Kidney (tissue), 14 donors: ENCODE measurements around the gene SGCG. TPM values are rescaled to one million over a fixed set of nuclear protein-coding genes. Genes with fewer than 3 reads are reported as not detected.
A peak's percentile ranks its signal among the peaks of the same experiment; 100 is the strongest.

ENCODE experiments used
- DNase-seq, 5 donors: peaks; one replicate each; pipeline ENCODE4 v3.0.0-alpha.2; 2013 to 2020
- FAIRE-seq: peaks from 2 replicates; lab custom pipeline; 2012; peaks lifted over from hg19 to GRCh38; lab: Jason Lieb, UNC
- H3K27ac ChIP-seq, 2 donors: one replicate each; pipeline ENCODE4 v1.7.0; 2013; ENCODE audit warnings: low read depth in 2 of 2, low read length in 2 of 2, inconsistent platforms in 1 of 2
- H3K27me3 ChIP-seq: one replicate; pipeline ENCODE4 v1.7.1; 2013; ENCODE audit warnings: low read length, inconsistent platforms; ENCODE audit not compliant: control insufficient read depth, insufficient read depth
- H3K36me3 ChIP-seq, 3 donors: one replicate each; pipeline versions ENCODE4 v1.7.0 to v1.7.1; 2013; ENCODE audit warnings: low read length in 3 of 3, control low read depth in 1 of 3, inconsistent platforms in 1 of 3; ENCODE audit not compliant: insufficient read depth in 3 of 3, control insufficient read depth in 2 of 3
- H3K4me1 ChIP-seq, 3 donors: one replicate each; pipeline versions ENCODE4 v1.7.0 to v1.7.1; 2013; ENCODE audit warnings: low read length in 3 of 3, inconsistent platforms in 1 of 3, low read depth in 1 of 3; ENCODE audit not compliant: control insufficient read depth in 2 of 3, insufficient read depth in 2 of 3
- H3K4me3 ChIP-seq, 3 donors: one replicate each; pipeline versions ENCODE4 v1.7.0 to v1.8.1; 2013; ENCODE audit warnings: low read length in 3 of 3, control low read depth in 1 of 3, inconsistent platforms in 1 of 3
- H3K9ac ChIP-seq, 3 donors: one replicate each; pipeline versions ENCODE4 v1.7.0 to v1.7.1; 2013; ENCODE audit warnings: low read length in 3 of 3, control low read depth in 1 of 3, inconsistent platforms in 1 of 3
- H3K9me3 ChIP-seq, 3 donors: one replicate each; pipeline versions ENCODE4 v1.7.0 to v1.7.1; 2013; ENCODE audit warnings: low read length in 3 of 3, control low read depth in 1 of 3, inconsistent platforms in 1 of 3; ENCODE audit not compliant: control insufficient read depth in 2 of 3, insufficient read depth in 1 of 3
- CTCF ChIP-seq: IDR thresholded peaks from 3 replicates; pipeline ENCODE4 v1.5.1; 2012; ENCODE audit warnings: mild to moderate bottlenecking, moderate library complexity, borderline replicate concordance; ENCODE audit not compliant: insufficient read depth; ENCODE audit errors: extremely low read depth
- intact Hi-C: fragments of 100-400 bp; cut with DNase I; formaldehyde crosslinking; loops from one replicate; pipeline ENCODE4 v1.11.1; 2022
- polyA plus RNA-seq: library from polyadenylated mRNA; stranded (reverse); fragments of 350-450 nt; fragmentation: Illumina TruSeq; extraction: RNeasy Lipid Tissue Mini Kit (QIAGEN cat#74804); gene quantifications from one replicate; pipeline ENCODE4 v1.2.3, GENCODE V29; 2014; ENCODE audit warnings: low read depth, low replicate concordance; ENCODE audit not compliant: insufficient read depth
- total RNA-seq: library from RNA; stranded (reverse); fragmentation: NEBNext Ultra II Directional; extraction: Animal tissue kit (Norgen Biotek cat#: 25700); gene quantifications from one replicate; pipeline ENCODE4 v1.2.1, GENCODE V29; 2021
- donor health status: control.
- donor health status: control.
- donor health status: control.
- donor health status: control.
- donor health status: control.
- donor health status: DM: yes; HTN: yes; CAD: no.
- donor health status: Normal renal cell carcinoma (clear cell type).

Gene SGCG
- total and polyA plus RNA-seq, 2 donors from 2014 or later, result 0.50 TPM; not detected in 1

- no peaks in the 10 kb centered on the region for H3K27me3 ChIP-seq
- H3K4me3 ChIP-seq, result peak overlapping the region in 1 of 3 donors; percentile 17
- intact Hi-C loops, result no loop called here
- no peak overlapping the region for H3K27ac ChIP-seq
- H3K9me3 ChIP-seq, result no peaks in the 10 kb centered on the region
- no peak for FAIRE-seq
- peak overlapping the region in 1 of 3 donors; percentile 33 for H3K9ac ChIP-seq
- no peaks in the 10 kb centered on the region for H3K36me3 ChIP-seq
- DNase-seq, result peak in 4 of 5 donors; percentile 64 to 80 (median 72)
- no peaks in the 10 kb centered on the region for H3K4me1 ChIP-seq
- TF ChIP-seq CTCF, result peak; percentile 19
These were observed 21.5 kb upstream of the SGCG start for GRCh38 chr13:23159205-23159759.

GRCh38 chr13:23159760-23160637 lies 20.8 kb upstream of the SGCG start:
- H3K27me3 ChIP-seq, result no peaks in the 10 kb centered on the region
- DNase-seq (peak in 4 of 5 donors; percentile 75 to 83 (median 80)), FAIRE-seq (no peak)
- no peaks in the 10 kb centered on the region for H3K4me1 ChIP-seq
- H3K36me3 ChIP-seq, result no peaks in the 10 kb centered on the region
- no peak overlapping the region for H3K27ac ChIP-seq
- H3K9me3 ChIP-seq, result no peaks in the 10 kb centered on the region
- TF ChIP-seq CTCF, result no peak
- H3K9ac ChIP-seq, result peak overlapping the region in 1 of 3 donors; percentile 33
- peak overlapping the region in 1 of 3 donors; percentile 17 for H3K4me3 ChIP-seq
- intact Hi-C loops, result loop anchor here (10.0 kb wide), 1 partner anchor 55 kb away; no protein-coding TSS in a partner anchor

- TF ChIP-seq CTCF, result no peak
- Histone ChIP-seq H3K9ac (no peak overlapping the region), H3K4me3 (peak overlapping the region in 1 of 3 donors; percentile 9), H3K9me3 (no peaks in the 10 kb centered on the region), H3K36me3 (no peaks in the 10 kb centered on the region), H3K4me1 (no peaks in the 10 kb centered on the region), H3K27me3 (no peaks in the 10 kb centered on the region), H3K27ac (no peak overlapping the region)
- FAIRE-seq (no peak), DNase-seq (peak in 2 of 5 donors; percentile 40 to 52)
- intact Hi-C loops, result loop anchor here (10.0 kb wide), 1 partner anchor 56 kb away; no protein-coding TSS in a partner anchor
These were observed 19.9 kb upstream of the SGCG start for GRCh38 chr13:23160638-23161480.
